Suprapubic skin (tissue), 3 donors: ENCODE measurements around the gene JADE3.

Experiments
- POLR2A ChIP-seq, 2 donors: fragments of 450-650 bp; IDR thresholded peaks; one replicate each; pipeline ENCODE4 v1.6.1; 2017; ENCODE audit warnings: antibody characterized with exemption in 2 of 2, mild to moderate bottlenecking in 2 of 2, moderate library complexity in 2 of 2
- TF ChIP-seq, protein P1 (sequence below), 2 donors: fragments of 200-600 bp in 1 of 2; fragments of 450-650 bp in 1 of 2; sonication (generic) in 1 of 2; IDR thresholded peaks; one replicate each; pipeline ENCODE4 v1.5.1; 2016 to 2019; ENCODE audit warnings: antibody characterized with exemption in 2 of 2, mild to moderate bottlenecking in 1 of 2, moderate library complexity in 1 of 2

DNA sequence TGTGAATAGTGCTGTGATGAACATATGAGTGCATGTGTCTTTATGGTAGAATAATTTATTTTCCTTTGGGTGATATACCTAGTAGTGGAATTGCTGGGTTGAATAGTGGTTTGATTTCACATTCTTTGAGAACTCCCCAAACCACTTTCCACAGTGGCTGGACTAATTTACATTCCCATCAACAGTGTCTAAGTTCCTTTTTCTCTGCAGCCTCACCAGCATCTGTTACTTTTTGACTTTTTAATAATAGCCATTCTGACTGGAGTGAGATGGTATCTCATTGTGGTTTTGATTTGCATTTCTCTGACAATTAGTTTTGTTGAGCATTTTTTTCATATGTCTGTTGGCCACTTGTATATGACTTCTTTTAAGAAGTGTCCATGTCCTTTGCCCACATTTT lies 29.1 kb downstream of the JADE3 start:
- TF ChIP-seq POLR2A (IDR thresholded peaks at IDR 0.05) = no peak
- TF ChIP-seq, protein P1, sequence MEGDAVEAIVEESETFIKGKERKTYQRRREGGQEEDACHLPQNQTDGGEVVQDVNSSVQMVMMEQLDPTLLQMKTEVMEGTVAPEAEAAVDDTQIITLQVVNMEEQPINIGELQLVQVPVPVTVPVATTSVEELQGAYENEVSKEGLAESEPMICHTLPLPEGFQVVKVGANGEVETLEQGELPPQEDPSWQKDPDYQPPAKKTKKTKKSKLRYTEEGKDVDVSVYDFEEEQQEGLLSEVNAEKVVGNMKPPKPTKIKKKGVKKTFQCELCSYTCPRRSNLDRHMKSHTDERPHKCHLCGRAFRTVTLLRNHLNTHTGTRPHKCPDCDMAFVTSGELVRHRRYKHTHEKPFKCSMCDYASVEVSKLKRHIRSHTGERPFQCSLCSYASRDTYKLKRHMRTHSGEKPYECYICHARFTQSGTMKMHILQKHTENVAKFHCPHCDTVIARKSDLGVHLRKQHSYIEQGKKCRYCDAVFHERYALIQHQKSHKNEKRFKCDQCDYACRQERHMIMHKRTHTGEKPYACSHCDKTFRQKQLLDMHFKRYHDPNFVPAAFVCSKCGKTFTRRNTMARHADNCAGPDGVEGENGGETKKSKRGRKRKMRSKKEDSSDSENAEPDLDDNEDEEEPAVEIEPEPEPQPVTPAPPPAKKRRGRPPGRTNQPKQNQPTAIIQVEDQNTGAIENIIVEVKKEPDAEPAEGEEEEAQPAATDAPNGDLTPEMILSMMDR (IDR thresholded peaks at IDR 0.05) = no peak
